GM23248 (cell line): ENCODE measurements around the gene TNKS1BP1. TPM values are rescaled to one million over a fixed set of nuclear protein-coding genes. Genes with fewer than 3 reads are reported as not detected.
A peak's percentile ranks its signal among the peaks of the same experiment; 100 is the strongest.

ENCODE experiments used
- DNase-seq: peaks from one replicate; pipeline ENCODE4 v3.0.0-alpha.2; 2015
- H2AFZ ChIP-seq: fragments of 200-600 bp; sonication (generic); 2 replicates; pipeline ENCODE4 v1.6.1; 2016; ENCODE audit warnings: antibody characterized with exemption
- H3F3A ChIP-seq: fragments of 200-600 bp; sonication (generic); 2 replicates; pipeline ENCODE4 v1.6.1; 2016; ENCODE audit warnings: mild to moderate bottlenecking, antibody characterized with exemption, mixed run types; ENCODE audit not compliant: insufficient read depth
- H3K27ac ChIP-seq: fragments of 200-600 bp; sonication (generic); 2 replicates; pipeline ENCODE4 v1.5.1; 2016; ENCODE audit warnings: mild to moderate bottlenecking
- H3K27me3 ChIP-seq: fragments of 200-600 bp; sonication (generic); replicated peaks from 2 replicates; pipeline ENCODE4 v1.6.1; 2016; ENCODE audit warnings: mild to moderate bottlenecking; ENCODE audit not compliant: insufficient read depth
- H3K36me3 ChIP-seq: fragments of 200-600 bp; sonication (generic); 2 replicates; pipeline ENCODE4 v1.6.1; 2016; ENCODE audit warnings: low read depth, mild to moderate bottlenecking
- H3K4me1 ChIP-seq: fragments of 200-600 bp; sonication (generic); 2 replicates; pipeline ENCODE4 v1.6.1; 2016; ENCODE audit warnings: mild to moderate bottlenecking; ENCODE audit not compliant: insufficient read depth
- H3K4me2 ChIP-seq: fragments of 200-600 bp; sonication (generic); one replicate; pipeline ENCODE4 v1.6.1; 2016; ENCODE audit warnings: mild to moderate bottlenecking; ENCODE audit not compliant: unreplicated experiment
- H3K4me3 ChIP-seq: fragments of 200-600 bp; sonication (generic); 2 replicates; pipeline ENCODE4 v1.5.1; 2016; ENCODE audit warnings: mild to moderate bottlenecking
- H3K79me2 ChIP-seq: fragments of 200-600 bp; sonication (generic); 2 replicates; pipeline ENCODE4 v1.6.1; 2016; ENCODE audit warnings: mild to moderate bottlenecking; ENCODE audit not compliant: insufficient read depth
- H3K9ac ChIP-seq: fragments of 200-600 bp; sonication (generic); 2 replicates; pipeline ENCODE4 v1.6.1; 2016; ENCODE audit warnings: mild to moderate bottlenecking
- H3K9me2 ChIP-seq: fragments of 200-600 bp; sonication (generic); 2 replicates; pipeline ENCODE4 v1.6.1; 2016; ENCODE audit warnings: mixed run types, mild to moderate bottlenecking, moderate library complexity; ENCODE audit not compliant: insufficient read depth
- H3K9me3 ChIP-seq: fragments of 200-600 bp; sonication (generic); one replicate; pipeline ENCODE4 v1.6.1; 2017; ENCODE audit warnings: low read depth
- H4K20me1 ChIP-seq: fragments of 200-600 bp; sonication (generic); 2 replicates; pipeline ENCODE4 v1.6.0; 2016; ENCODE audit not compliant: insufficient read depth
- EZH2 ChIP-seq: fragments of 200-600 bp; sonication (generic); IDR thresholded peaks from 2 replicates; pipeline ENCODE4 v1.6.1; 2018; ENCODE audit warnings: antibody characterized with exemption, mild to moderate bottlenecking; ENCODE audit not compliant: insufficient read depth, poor library complexity, severe bottlenecking
- EZH2phosphoT487 ChIP-seq: fragments of 200-600 bp; sonication (generic); IDR thresholded peaks from 2 replicates; pipeline ENCODE4 v1.6.1; 2018; ENCODE audit warnings: antibody characterized with exemption, moderate library complexity, mild to moderate bottlenecking, low read depth; ENCODE audit not compliant: insufficient read depth
- WGBS, 2 experiments: methylation state at CpG; one replicate each; pipeline ENCODE4 v1.1.6; 2015 to 2017; ENCODE audit warnings: low lambda C conversion rate in 2 of 2, low coverage in 1 of 2; ENCODE audit errors: missing lambda C conversion rate in 2 of 2; 5-methylcytosine and 5-hydroxymethylcytosine counted together
- in situ Hi-C: fragments of 300-500 bp; cut with MboI; formaldehyde crosslinking; loops from 2 replicates; pipeline ENCODE4 v1.15.0; 2020
- polyA plus RNA-seq: library from polyadenylated mRNA; unstranded; fragments of >200 nt; fragmentation: Nextera tagmentation; extraction: Ambion mirVana; gene quantifications from 2 replicates; pipeline ENCODE4 v1.2.1, GENCODE V29; 2016
- total RNA-seq: library from RNA; depleted of rRNA; stranded (reverse); fragments of >200 nt; shearing (Covaris generic); gene quantifications from 2 replicates; pipeline ENCODE4 v1.2.3, GENCODE V29; 2014

The TNKS1BP1 gene
- total and polyA plus RNA-seq, 2 experiments from 2014 or later, result 88.2 to 89.7 TPM

DNA sequence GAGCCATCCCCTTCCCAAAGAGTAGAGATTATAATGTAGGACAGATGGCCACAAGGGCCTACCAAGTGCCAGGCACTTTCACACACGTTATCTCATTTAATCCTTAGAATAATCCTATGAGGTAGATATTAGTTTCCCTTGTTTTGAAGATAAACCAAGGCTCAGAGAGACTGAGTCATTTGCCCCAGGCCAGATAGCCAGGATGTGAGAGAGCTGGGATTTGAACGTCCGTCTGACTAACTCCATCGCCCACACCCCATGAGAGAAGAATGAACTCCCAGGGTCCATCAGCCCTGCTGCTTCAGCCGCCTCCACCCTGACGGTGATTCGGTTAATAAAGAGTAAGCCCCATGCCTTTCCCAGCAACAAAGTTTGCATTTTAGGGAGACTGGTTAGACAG is 45.5 kb upstream of the TNKS1BP1 start:
- Histone ChIP-seq H3K36me3 (no peaks in the 10 kb centered on the region), H3K9ac (0 out of 2 replicates have a peak overlapping the region, but pooled peaks have one; percentile 19), H3K4me3 (no peak overlapping the region), H3K4me2 (no peak overlapping the region), H3K27me3 (no peaks in the 10 kb centered on the region), H3K79me2 (no peaks in the 10 kb centered on the region), H3K27ac (peak overlapping the region; percentile 58), H2AFZ (peak overlapping the region; percentile 25), H3K4me1 (peaks cover 7% of the 10 kb centered on the region; the same call in 1 of the 2 replicates), H3F3A (no peaks in the 10 kb centered on the region), H3K9me2 (no peaks in the 10 kb centered on the region), H4K20me1 (no peaks in the 10 kb centered on the region), H3K9me3 (no peaks in the 10 kb centered on the region)
- WGBS, 2 experiments, result 15 to 19% methylated on average over 7 of the region's 7 CpGs
- in situ Hi-C loops, result no loop called here
- peak; percentile 91 for DNase-seq
- TF ChIP-seq EZH2phosphoT487 (no peak), EZH2 (no peak)

DNA sequence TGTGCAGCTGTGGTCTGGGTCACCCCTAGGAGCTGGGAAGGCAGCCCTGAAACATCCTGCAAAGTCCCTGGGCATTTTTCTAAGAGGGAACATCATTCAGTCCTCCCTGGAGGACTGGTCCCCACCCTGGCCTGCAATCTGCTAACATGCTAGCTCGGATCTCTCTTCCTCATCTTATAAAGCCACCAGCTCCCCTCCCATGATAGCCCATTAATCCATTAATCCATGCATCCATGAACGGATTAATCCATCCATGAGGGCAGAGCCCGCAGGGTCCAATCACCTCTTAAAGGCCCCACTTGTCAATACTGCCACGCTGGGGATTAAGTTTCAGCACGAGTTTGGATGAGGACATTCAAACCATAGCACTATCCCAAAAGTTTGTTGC is 44.1 kb upstream of the TNKS1BP1 start:
- Histone ChIP-seq H3K9me2 (no peaks in the 10 kb centered on the region), H3F3A (no peaks in the 10 kb centered on the region), H3K4me1 (peaks cover 7% of the 10 kb centered on the region; the same call in 1 of the 2 replicates), H3K4me2 (no peak overlapping the region), H4K20me1 (no peaks in the 10 kb centered on the region), H3K36me3 (no peaks in the 10 kb centered on the region), H3K9me3 (no peaks in the 10 kb centered on the region), H2AFZ (no peak overlapping the region), H3K4me3 (no peak overlapping the region), H3K27ac (no peak overlapping the region), H3K27me3 (no peaks in the 10 kb centered on the region), H3K79me2 (no peaks in the 10 kb centered on the region), H3K9ac (no peak overlapping the region)
- TF ChIP-seq EZH2, result no peak
- no peak for TF ChIP-seq EZH2phosphoT487
- WGBS, 2 experiments, result 59 to 60% methylated on average over 5 of the region's 5 CpGs
- in situ Hi-C loops, result no loop called here
- DNase-seq, result no peak

DNA sequence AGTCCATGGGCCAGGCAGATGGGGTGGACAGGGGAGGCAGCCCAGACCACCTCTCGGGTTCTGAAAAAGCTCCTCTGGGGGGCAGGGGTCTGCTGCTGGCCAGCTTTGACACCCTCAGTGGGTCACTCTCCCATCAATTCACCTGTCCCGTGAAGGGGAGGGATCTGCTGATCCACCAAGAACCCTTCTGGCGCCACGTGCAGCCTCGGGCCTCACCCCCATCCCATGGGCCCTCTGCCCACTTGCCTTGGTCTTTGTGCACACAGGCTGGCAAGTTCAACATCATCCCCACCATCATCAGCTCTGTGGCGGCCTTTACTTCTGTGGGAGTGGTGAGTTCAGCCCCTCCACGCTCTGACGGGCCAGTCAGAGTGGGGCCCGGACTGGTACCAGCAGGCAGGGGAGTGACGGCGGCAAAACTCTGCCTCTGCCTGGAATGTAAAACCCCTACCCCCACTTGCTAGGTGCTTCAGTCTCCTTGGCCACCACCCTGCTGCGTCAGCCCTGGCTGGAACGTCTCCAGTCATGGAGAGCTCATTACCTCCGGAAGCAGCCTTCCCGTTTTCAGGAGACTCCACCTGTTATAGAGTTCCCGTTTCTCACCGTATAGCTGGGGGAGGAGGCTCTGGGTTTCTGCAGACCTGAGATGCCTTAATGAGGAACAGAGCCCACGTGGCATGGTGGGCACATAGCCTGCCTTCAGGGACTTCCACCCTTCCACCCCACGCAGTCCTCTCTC is 43.5 kb upstream of the TNKS1BP1 start:
- Histone ChIP-seq H3K27ac (no peak overlapping the region), H2AFZ (no peak overlapping the region), H3K4me2 (no peak overlapping the region), H3F3A (no peaks in the 10 kb centered on the region), H3K4me3 (no peak overlapping the region), H3K79me2 (no peaks in the 10 kb centered on the region), H3K9me3 (no peaks in the 10 kb centered on the region), H3K9ac (no peak overlapping the region), H3K27me3 (no peaks in the 10 kb centered on the region), H3K36me3 (no peaks in the 10 kb centered on the region), H3K4me1 (peaks cover 7% of the 10 kb centered on the region; the same call in 1 of the 2 replicates), H4K20me1 (no peaks in the 10 kb centered on the region), H3K9me2 (no peaks in the 10 kb centered on the region)
- WGBS, 2 experiments, result 64 to 70% methylated on average over 19 of the region's 19 CpGs
- TF ChIP-seq EZH2 (no peak), EZH2phosphoT487 (no peak)
- in situ Hi-C loops, result no loop called here
- DNase-seq, result no peak

DNA sequence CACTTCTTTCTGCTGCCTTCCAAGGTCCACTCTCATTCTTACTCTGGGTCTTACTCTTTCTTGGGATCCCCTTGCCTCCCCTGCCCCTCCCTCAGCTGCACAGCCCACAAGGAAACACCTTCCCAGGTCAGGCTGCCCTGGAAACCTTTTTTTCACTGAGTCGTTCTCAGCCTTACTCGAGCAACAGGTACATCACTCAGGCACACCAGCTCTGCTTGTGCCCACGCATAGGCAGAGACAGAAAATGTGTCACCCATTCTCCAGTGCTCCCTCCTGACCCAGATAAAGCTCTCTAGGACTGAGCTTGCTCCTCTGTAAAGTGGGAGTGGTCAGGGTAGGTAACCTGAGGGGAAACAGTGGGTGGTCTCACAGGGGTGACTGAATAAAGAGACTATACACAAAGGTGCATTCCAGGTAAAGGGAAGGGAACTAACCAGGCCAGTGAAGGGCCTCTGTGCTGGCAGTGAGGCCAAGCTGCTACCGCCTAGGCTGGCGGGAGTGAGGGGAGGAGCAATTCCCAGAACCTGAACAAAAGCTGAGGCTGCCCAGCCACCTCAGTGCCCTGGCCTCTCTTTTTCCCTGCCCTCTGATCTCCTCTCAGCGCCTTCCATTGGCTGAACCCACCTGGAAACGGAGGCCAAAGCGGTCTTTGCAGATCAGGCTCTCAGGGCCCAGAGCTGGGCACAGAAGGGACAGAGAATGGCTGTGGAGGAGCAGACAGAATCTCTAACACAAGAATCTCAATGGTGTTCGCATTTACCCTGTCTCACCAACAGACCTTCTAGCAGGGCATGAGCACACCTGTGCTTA is 40.3 kb upstream of the TNKS1BP1 start:
- Histone ChIP-seq H3K27ac (no peak overlapping the region), H3K4me3 (no peak overlapping the region), H3F3A (no peaks in the 10 kb centered on the region), H3K4me2 (no peak overlapping the region), H3K9me3 (no peaks in the 10 kb centered on the region), H3K27me3 (no peaks in the 10 kb centered on the region), H4K20me1 (no peaks in the 10 kb centered on the region), H3K36me3 (no peaks in the 10 kb centered on the region), H3K9me2 (no peaks in the 10 kb centered on the region), H3K9ac (no peak overlapping the region), H2AFZ (no peak overlapping the region), H3K4me1 (peaks cover 6% of the 10 kb centered on the region; the same call in 1 of the 2 replicates), H3K79me2 (no peaks in the 10 kb centered on the region)
- 77 to 80% methylated on average over 9 of the region's 9 CpGs for WGBS, 2 experiments
- no peak for TF ChIP-seq EZH2phosphoT487
- TF ChIP-seq EZH2, result no peak
- in situ Hi-C loops, result no loop called here
- DNase-seq, result no peak
